ENCODE data around the gene GMPR.
A peak's percentile ranks its signal among the peaks of the same experiment; 100 is the strongest.

The GMPR gene

GRCh38 chr6:16306334-16306733 is 67.9 kb downstream of the GMPR start:
- in situ Hi-C loops (cut with HindIII; ENCODE audit: low sequenced_read_pairs) = no loop called here
- H3K4me3 ChIP-seq (ENCODE audit: low read depth, low read length) = no peak overlapping the region
- TF ChIP-seq CTCF (IDR thresholded peaks at IDR 0.05; ENCODE audit: low read depth, low read length) = no peak

GRCh38 chr6:16311763-16312162 is 73.4 kb downstream of the GMPR start:
- in situ Hi-C loops (cut with HindIII; ENCODE audit: low sequenced_read_pairs) = no loop called here
- H3K4me3 ChIP-seq (ENCODE audit: low read depth, low read length) = no peak overlapping the region
- DNase-seq (ENCODE audit: low read depth, low spot score) = no peak
- no peak for TF ChIP-seq CTCF (IDR thresholded peaks at IDR 0.05; ENCODE audit: low read depth, low read length)

More at GRCh38 chr6:16306334-16306733, 67.9 kb downstream of the GMPR start:
- no peak for DNase-seq (ENCODE audit: low read depth, low spot score)

- H3K4me3 ChIP-seq (ENCODE audit: low read depth, low read length) = no peak overlapping the region
- in situ Hi-C loops (cut with HindIII; ENCODE audit: low sequenced_read_pairs) = no loop called here
- no peak for TF ChIP-seq CTCF (IDR thresholded peaks at IDR 0.05; ENCODE audit: low read depth, low read length)
- no peak for DNase-seq (ENCODE audit: low read depth, low spot score)
These were observed 75.3 kb downstream of the GMPR start for GRCh38 chr6:16313732-16314131.

GRCh38 chr6:16314296-16314695 is 75.9 kb downstream of the GMPR start:
- DNase-seq (ENCODE audit: low read depth, low spot score) = no peak
- TF ChIP-seq CTCF (IDR thresholded peaks at IDR 0.05; ENCODE audit: low read depth, low read length) = no peak
- H3K4me3 ChIP-seq (ENCODE audit: low read depth, low read length) = no peak overlapping the region
- in situ Hi-C loops (cut with HindIII; ENCODE audit: low sequenced_read_pairs) = no loop called here

- peak; percentile 79 for DNase-seq (ENCODE audit: low read depth, low spot score)
These were observed 78.4 kb downstream of the GMPR start for GRCh38 chr6:16316741-16317251.

GRCh38 chr6:16318538-16318937 is 80.2 kb downstream of the GMPR start:
- no peak for TF ChIP-seq CTCF (IDR thresholded peaks at IDR 0.05; ENCODE audit: low read depth, low read length)
- DNase-seq (ENCODE audit: low read depth, low spot score) = peak; percentile 91
- no peak overlapping the region for H3K4me3 ChIP-seq (ENCODE audit: low read depth, low read length)
- in situ Hi-C loops (cut with HindIII; ENCODE audit: low sequenced_read_pairs) = no loop called here

More at GRCh38 chr6:16316741-16317251, 78.4 kb downstream of the GMPR start:
- TF ChIP-seq CTCF (IDR thresholded peaks at IDR 0.05; ENCODE audit: low read depth, low read length) = peak; percentile 87
- in situ Hi-C loops (cut with HindIII; ENCODE audit: low sequenced_read_pairs) = no loop called here
- no peak overlapping the region for H3K4me3 ChIP-seq (ENCODE audit: low read depth, low read length)

Data from astrocyte of the spinal cord (primary cell).